GM18520 (cell line): Measurements from ENCODE around the gene SPOP.
"Not testable (repeated sequence)": the region's sequence is repeated elsewhere in the genome, so short reads cannot be mapped to it uniquely, and the experiment has no call there.

Source experiments
- ATAC-seq: cut with Tn5 transposase; IDR thresholded peaks from one replicate; pipeline ENCODE4 v1.9.1; 2021; ENCODE audit not compliant: unreplicated experiment

Gene SPOP

GRCh38 chr17:49554694-49555494 lies 123.0 kb downstream of the SPOP start:
- no peak for ATAC-seq

- ATAC-seq: no peak
Observed at GRCh38 chr17:49553676-49554335, 124.1 kb downstream of the SPOP start.

GRCh38 chr17:49552070-49552751 lies 125.7 kb downstream of the SPOP start:
- no peak for ATAC-seq

- no peak for ATAC-seq
Observed at GRCh38 chr17:49551221-49552069, 126.5 kb downstream of the SPOP start.

- not testable (repeated sequence) for ATAC-seq
Observed at GRCh38 chr17:49550764-49551163, 127.1 kb downstream of the SPOP start.

GRCh38 chr17:49549691-49550678 lies 127.9 kb downstream of the SPOP start:
- ATAC-seq: no peak

- ATAC-seq: no peak
Observed at GRCh38 chr17:49549311-49549605, 128.6 kb downstream of the SPOP start.
